Left forelimb (tissue), 1 donor: ENCODE data around the gene ACE.
"Not testable (repeated sequence)": the region's sequence is repeated elsewhere in the genome, so short reads cannot be mapped to it uniquely, and the experiment has no call there.

Source experiments
- DNase-seq: peaks from one replicate; pipeline ENCODE4 v3.0.0-alpha.2; 2018; ENCODE audit warnings: low spot score

ACE gene

DNA sequence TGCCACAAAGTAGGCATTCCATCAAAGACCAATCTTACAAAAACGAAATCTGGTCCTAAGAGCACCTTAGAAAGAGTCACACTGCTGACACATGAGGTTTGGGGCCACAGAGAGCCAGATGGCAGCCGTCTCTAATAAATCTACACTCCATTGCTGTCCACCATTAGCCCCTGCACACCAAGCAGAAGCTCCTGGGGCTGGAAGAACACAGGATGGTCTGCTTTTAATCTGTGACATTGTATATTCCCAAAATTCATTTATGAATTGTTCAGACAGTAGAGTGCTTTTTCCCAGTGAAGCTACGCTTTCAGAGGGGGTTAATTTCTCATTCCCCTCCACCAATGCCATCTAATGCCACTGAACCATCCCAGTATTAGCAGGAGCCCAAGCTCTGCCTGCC lies 32.4 kb upstream of the ACE start:
- no peak for DNase-seq

- DNase-seq = no peak
These were observed 31.8 kb upstream of the ACE start for GRCh38 chr17:63445065-63445464.

GRCh38 chr17:63445571-63445953 lies 31.3 kb upstream of the ACE start:
- DNase-seq = no peak

DNA sequence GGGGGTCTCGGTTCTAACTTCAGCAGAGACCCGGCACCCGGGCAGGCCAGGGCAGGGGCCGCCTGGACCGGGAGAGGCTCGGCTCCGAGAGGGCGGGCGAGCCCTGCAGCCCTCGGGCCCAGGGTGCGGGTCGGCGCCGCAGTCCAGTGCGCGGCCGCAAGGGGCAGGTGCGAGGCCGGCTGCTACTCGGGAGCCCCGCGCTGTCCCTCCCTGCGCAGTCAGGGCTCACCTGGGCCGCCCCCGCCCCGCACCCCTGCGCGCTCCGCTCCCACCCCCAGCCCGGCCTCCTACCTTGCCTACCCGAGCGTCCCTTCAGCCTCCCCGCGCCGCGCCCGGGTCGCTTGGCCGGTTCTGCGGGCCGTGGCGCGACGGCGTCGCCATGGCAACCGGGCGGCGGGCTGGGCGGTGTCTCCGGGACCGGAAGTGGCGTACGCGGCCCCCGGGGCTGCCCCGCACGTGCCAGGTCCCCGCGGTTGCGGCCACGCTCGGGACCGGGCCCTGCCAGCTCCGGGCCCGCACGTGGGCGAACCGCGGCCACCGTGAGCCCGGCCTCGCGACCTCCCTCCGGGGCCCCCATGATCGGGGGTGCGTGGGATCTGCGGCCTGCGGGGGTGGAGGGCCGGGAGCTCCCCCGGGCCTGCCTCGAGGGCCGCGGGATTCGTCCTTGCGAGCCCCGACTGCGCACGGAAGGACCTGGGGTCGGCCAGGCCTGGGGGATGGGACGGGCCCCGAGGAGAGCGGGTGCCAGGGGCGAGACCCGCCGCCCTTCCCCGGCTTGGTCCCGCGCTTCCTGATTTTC lies 30.7 kb upstream of the ACE start, which contains the start of gene CYB561:
Gene CYB561 (minus strand): TSS at position 353 of the 799 bp plus-strand sequence. CDS start 8,759 bp downstream, outside the sequence.
- DNase-seq = peak; percentile 84

DNA sequence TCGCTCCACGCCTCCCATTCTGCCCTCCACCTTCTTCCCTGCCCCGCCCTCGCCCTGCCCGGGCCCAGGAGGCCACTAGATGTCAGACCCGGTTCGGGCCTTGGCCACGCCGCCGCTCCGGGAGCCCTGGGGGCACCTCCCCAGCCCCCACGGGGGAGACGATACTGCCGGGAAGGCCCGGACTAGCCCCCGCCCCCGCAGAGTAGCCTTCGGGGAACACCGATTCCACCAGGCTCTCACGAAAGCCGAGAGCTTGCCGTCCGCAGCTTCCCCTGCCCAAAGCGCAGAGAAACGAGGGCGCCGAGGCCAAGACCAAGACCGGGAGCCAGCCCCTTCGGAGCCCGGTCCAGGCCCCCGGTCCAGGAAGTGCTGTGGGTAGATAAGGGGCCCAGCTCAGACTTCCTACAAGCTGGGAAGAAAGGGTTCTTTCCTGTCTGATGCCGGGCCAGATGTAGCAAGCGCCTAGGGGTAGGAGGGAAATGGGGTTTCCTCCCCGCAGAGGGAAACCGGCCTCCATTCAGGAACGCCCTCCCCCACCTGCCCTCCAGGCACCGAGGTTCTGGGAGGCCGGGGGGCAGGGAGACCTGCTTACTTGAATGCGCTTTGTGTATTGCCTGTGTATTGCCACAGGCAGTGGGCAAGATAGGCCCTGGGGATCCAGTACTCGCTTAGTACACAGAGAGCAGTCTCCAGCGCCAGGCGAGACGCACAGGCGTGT lies 29.9 kb upstream of the ACE start:
- DNase-seq = no peak

DNA sequence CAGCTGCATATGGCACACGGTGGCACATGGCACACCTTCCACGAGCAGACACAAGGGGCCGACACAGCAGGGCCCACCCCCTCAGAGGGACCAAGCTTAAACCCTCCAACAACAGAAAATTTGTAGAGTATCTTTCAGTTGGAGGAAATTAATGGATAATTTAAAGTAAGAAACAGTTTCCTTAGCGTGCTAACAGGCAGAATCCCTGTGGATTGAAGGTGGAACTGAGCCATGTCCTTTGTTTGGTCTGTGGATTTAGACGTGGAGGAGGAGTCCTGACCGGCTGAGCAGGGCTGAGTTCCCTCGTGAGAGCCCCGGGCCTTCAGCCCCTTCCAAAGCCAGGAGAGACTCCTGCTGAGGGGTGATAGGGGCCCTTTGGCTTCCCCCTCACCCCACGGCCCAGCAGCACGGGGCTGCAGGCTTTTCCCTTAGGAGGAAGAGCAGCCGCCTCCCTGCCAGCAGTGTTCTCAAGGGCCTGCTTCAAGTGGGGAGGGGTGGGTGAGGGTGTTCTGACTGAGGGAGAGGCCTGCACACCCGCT lies 29.3 kb upstream of the ACE start:
- no peak for DNase-seq

- DNase-seq = no peak
These were observed 28.2 kb upstream of the ACE start for GRCh38 chr17:63448655-63449054.

DNA sequence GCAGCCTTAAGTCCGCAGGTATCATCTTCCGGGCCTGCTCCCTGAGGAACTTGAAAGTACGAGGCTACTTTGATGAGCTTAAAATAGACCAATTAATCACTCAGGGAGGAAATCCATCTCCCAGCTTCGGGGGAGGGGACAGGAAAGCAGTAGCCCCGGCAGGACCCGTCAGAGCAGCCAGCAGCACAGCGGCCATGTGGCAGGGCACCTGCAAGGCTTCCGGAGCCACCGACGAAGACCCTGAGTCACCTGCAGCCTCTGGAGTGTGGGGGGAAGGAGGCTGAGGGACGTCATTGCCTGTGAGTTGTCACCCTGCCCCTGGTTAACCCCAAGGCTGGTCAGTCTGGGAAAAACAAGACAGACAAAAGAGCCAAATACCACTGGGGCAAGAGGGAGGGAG lies 26.3 kb upstream of the ACE start:
- no peak for DNase-seq

DNA sequence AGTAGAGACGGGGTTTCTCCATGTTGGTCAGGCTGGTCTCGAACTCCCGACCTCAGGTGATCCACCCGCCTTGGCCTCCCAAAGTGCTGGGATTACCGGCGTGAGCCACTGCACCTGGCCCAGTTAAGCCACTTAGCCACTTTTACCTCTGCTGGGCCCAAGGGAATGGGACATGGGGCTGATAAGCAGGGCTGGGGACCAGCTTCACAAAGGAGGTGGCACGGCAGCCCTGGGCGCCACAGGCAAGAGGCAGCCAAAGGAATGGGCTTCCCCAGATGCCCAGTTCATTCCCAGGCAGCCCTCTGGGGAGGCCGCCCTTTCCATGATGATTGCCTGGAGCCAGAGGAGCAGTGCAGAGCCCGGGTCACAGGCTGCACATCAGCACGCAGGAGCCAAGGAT lies 25.7 kb upstream of the ACE start:
- no peak for DNase-seq

GRCh38 chr17:63452046-63452961 lies 24.6 kb upstream of the ACE start:
- peak; percentile 51 for DNase-seq

GRCh38 chr17:63452962-63453551 lies 23.8 kb upstream of the ACE start:
- peak; percentile 45 for DNase-seq

DNA sequence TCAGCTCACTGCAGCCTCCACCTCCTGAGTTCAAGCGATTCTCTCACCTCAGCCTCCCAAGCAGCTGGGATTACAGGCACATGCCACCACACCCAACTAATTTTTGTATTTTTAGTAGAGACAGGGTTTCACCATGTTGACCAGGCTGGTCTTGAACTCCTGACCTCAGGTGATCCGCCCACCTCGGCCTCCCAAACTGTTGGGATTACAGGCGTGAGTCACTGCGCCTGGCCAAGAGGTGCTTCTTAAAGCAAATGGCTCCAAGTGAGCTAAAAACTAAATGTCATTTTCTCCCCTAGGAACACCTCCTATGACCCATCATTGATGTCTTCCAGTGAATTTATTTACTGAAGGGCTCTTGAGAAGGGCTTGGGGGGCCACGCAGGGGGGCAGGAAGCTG lies 22.5 kb upstream of the ACE start:
- DNase-seq = not testable (repeated sequence)

DNA sequence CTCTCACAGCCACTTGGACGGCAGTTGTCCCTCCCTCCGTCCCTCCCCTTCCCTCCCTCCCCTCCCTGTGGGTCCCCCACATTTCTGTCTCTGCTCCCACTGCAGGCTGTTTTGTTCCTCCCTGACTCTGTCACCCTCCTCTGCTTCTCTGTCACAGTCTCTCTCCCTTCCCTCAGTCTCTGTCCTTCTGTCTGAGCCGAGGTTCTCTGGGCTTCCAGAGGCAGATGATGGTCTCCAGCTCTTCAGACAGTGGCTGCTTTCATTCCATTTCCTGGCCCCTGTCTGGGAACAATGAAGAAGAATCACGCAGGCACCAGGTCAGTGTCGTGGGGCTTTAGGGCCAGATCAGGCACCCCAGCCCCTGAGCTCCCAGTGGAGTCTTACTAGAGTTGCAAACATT lies 21.9 kb upstream of the ACE start:
- no peak for DNase-seq

DNA sequence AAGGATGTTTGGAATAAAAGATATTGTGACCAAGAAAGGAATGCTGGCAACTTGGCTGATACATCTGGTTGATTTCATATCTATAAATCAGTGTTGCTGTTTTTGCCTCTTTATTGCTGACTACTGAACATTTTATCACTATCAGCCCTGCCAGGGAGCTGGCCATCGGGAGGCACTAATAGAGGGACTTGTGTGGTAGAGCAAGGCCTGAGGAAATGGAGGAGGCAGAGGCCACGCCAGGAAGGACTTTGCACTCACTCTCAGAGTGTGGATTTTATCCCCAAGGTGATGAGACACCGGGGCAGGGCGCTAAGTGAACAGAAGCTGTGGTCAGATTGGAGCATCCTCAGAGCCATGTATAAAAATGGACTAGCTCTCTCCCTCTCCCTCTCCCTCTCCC lies 21.4 kb upstream of the ACE start:
- no peak for DNase-seq

GRCh38 chr17:63458478-63458877 lies 18.4 kb upstream of the ACE start:
- no peak for DNase-seq

DNA sequence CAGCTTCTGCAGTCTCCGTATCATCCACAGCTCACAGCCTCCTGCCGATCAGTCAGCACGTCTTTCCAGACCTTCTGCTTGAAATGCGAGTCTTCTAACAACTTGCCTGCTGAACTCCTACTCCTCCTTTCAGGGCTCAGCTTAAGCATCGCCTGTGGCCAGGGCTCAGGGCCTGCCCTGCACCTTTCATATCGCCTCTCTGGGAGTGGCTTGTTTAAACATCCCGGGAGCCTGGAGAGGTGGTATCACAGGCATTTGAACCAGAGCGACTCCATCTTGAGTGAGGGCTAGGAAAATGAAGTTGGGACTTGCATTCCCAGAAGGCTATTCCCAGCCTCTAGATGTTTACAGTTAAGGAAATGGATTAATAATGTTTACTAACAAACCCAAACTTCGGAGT lies 16.8 kb upstream of the ACE start:
- no peak for DNase-seq

- no peak for DNase-seq
These were observed 13.1 kb upstream of the ACE start for GRCh38 chr17:63463771-63464170.

- no peak for DNase-seq
These were observed 12.1 kb upstream of the ACE start for GRCh38 chr17:63464691-63465236.

DNA sequence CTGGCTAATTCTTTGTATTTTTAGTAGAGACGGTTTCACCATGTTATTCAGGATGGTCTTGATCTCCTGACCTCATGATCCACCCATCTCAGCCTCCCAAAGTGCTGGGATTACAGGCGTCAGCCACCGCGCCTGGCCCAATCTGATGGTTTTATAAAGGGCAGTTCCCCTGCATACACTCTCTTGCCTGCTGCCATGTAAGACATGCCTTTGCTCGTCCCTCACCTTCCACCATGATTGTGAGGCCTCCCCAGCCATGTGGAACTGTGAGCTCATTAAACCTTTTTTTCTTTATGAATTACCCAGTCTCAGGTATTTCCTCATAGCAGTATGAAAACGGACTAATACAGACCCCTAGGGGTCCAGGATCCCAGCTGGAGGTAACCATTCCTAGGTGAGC lies 8.8 kb upstream of the ACE start:
- not testable (repeated sequence) for DNase-seq

GRCh38 chr17:63474174-63474573 lies 2.7 kb upstream of the ACE start:
- DNase-seq = no peak
